Left lung (tissue), 10 donors: ENCODE results near the gene VWF. TPM values are rescaled to one million over a fixed set of nuclear protein-coding genes. Genes with fewer than 3 reads are reported as not detected.

Experiments
- ATAC-seq: fragments of 200-7000 bp; cut with Tn5 transposase; one replicate; pipeline ENCODE4 v1.9.1; 2020; ENCODE audit warnings: moderate library complexity
- DNase-seq, 4 donors: peaks; one replicate each; pipeline ENCODE4 v3.0.0-alpha.2; 2013 to 2020
- H3K27ac ChIP-seq, 2 donors: fragments of 200-600 bp; sonication (generic) in 1 of 2; one replicate each; pipeline versions ENCODE4 v1.5.0 to v1.8.0; 2020 to 2021
- H3K27me3 ChIP-seq, 2 donors: fragments of 200-600 bp; sonication (generic) in 1 of 2; one replicate each; pipeline versions ENCODE4 v1.5.0 to v1.8.0; 2020 to 2021
- H3K36me3 ChIP-seq, 2 donors: fragments of 200-600 bp; sonication (generic) in 1 of 2; one replicate each; pipeline versions ENCODE4 v1.5.0 to v1.8.0; 2020 to 2021
- H3K4me1 ChIP-seq, 2 donors: fragments of 200-600 bp; one replicate each; pipeline ENCODE4 v1.8.0; 2021
- H3K4me3 ChIP-seq, 2 donors: fragments of 200-600 bp; sonication (generic) in 1 of 2; one replicate each; pipeline versions ENCODE4 v1.5.0 to v1.8.0; 2020 to 2021; ENCODE audit warnings: mild to moderate bottlenecking in 1 of 2
- H3K9me3 ChIP-seq, 2 donors: fragments of 200-600 bp; sonication (generic) in 1 of 2; one replicate each; pipeline versions ENCODE4 v1.5.0 to v1.8.0; 2020 to 2021
- intact Hi-C, 2 donors: fragments of 100-400 bp; cut with DNase I; formaldehyde crosslinking; loops; one replicate each; pipeline versions ENCODE4 v1.11.2 to v1.14.2; 2022
- polyA plus RNA-seq, 6 donors: library from polyadenylated mRNA; unstranded; fragments of 120-200 nt; gene quantifications; one replicate each; pipeline ENCODE4 v1.2.1, GENCODE V29; 2013; ENCODE audit not compliant: insufficient read length in 6 of 6
- total RNA-seq, 2 donors: library from RNA; stranded (reverse); fragmentation: NEBNext Ultra II Directional; extraction: Animal tissue kit (Norgen Biotek cat#: 25700); gene quantifications; one replicate each; pipeline ENCODE4 v1.2.1, GENCODE V29; 2021
- TF ChIP-seq, protein P1 (sequence below), 2 donors: fragments of 200-600 bp; sonication (generic) in 1 of 2; IDR thresholded peaks; one replicate each; pipeline versions ENCODE4 v1.5.0 to v1.8.0; 2021; ENCODE audit warnings: antibody characterized with exemption in 2 of 2
- donor health status: DM: no; HTN: yes; CAD: no.
- donor health status: DM: no; HTN: no; CAD: no.

VWF gene
- total and polyA plus RNA-seq, 8 donors, result 123 to 401 (median 147) TPM

DNA sequence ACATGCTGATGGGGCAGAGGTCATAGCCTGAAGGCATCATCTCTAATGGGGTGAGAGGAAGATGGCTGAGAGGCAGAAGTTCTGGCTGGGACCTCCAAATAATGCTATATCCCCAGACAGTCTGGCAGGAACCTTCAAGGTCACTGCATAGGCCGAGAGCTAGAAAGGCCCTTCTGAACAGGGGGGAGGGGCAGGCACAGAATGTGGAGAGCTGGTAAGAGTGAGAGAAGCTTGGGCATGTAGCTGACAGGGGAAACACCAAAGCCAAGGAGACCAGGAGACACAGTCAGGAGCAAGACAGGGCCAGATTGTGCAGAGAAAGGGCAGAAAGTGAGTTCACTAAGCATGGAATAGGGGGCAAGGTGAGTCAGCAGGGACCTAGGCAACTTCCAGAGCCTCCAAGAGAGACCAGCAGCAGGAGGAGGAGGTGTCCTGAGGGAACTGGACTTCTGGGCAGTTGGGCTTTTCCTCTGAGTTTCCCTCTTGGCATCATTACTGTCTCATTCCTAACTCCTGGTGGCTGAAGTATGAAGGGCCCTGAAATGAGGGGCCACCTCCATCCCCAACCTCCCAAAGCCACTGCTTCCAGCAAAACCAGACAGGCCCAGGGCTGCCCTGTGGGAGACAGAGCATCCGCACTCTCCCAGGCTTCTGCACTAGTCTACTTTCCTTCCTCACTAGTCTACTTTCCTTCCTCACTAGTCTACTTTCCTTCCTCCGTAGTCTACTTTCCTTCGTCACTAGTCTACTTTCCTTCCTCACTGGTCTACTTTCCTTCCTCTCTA is 196.5 kb downstream of the VWF start:
- intact Hi-C loops, result no loop called here
- Histone ChIP-seq H3K4me1 (no peaks in the 10 kb centered on the region), H3K9me3 (no peaks in the 10 kb centered on the region), H3K4me3 (no peak overlapping the region), H3K27me3 (peaks cover 0 to 13% of the 10 kb centered on the region in 2 donors), H3K27ac (no peak overlapping the region), H3K36me3 (no peaks in the 10 kb centered on the region)
- no peak for ATAC-seq
- no peak for DNase-seq
- TF ChIP-seq, protein P1, sequence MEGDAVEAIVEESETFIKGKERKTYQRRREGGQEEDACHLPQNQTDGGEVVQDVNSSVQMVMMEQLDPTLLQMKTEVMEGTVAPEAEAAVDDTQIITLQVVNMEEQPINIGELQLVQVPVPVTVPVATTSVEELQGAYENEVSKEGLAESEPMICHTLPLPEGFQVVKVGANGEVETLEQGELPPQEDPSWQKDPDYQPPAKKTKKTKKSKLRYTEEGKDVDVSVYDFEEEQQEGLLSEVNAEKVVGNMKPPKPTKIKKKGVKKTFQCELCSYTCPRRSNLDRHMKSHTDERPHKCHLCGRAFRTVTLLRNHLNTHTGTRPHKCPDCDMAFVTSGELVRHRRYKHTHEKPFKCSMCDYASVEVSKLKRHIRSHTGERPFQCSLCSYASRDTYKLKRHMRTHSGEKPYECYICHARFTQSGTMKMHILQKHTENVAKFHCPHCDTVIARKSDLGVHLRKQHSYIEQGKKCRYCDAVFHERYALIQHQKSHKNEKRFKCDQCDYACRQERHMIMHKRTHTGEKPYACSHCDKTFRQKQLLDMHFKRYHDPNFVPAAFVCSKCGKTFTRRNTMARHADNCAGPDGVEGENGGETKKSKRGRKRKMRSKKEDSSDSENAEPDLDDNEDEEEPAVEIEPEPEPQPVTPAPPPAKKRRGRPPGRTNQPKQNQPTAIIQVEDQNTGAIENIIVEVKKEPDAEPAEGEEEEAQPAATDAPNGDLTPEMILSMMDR (IDR thresholded peaks at IDR 0.05), result no peak

- Histone ChIP-seq H3K4me3 (no peak overlapping the region), H3K9me3 (no peaks in the 10 kb centered on the region), H3K36me3 (no peaks in the 10 kb centered on the region), H3K27ac (no peak overlapping the region), H3K4me1 (no peaks in the 10 kb centered on the region), H3K27me3 (peaks cover 0 to 13% of the 10 kb centered on the region in 2 donors)
- no peak for ATAC-seq
- TF ChIP-seq, protein P1 (IDR thresholded peaks at IDR 0.05), result no peak
- no peak for DNase-seq
- intact Hi-C loops, result no loop called here
Observed at GRCh38 chr12:5925646-5926045, 198.8 kb downstream of the VWF start.

DNA sequence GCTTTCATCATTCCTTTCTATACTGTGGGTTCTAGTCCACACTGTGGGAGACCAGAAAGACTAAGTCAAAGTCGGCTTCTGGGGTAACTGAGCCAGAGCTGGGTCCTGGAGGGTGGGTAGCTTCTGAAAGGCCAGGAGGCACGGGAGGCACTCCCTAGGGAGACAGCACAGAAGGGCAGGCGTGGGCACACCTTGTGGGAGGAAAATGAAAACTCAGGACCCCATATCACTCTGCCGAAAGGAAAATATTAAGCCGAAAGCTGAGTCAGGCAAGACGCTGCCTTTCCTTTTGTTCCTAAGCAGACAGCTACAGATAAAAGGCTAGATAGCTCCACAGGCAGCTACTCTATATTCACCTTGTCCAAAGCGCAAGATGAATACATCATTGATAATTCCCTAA is 200.1 kb downstream of the VWF start:
- H3K4me3 ChIP-seq, result no peak overlapping the region
- no peaks in the 10 kb centered on the region for H3K9me3 ChIP-seq
- intact Hi-C loops, result no loop called here
- no peak overlapping the region for H3K27ac ChIP-seq
- TF ChIP-seq, protein P1 (IDR thresholded peaks at IDR 0.05), result no peak
- DNase-seq (no peak), ATAC-seq (no peak)
- H3K4me1 ChIP-seq, result no peaks in the 10 kb centered on the region
- H3K27me3 ChIP-seq, result peaks cover 0 to 13% of the 10 kb centered on the region in 2 donors
- H3K36me3 ChIP-seq, result no peaks in the 10 kb centered on the region

DNA sequence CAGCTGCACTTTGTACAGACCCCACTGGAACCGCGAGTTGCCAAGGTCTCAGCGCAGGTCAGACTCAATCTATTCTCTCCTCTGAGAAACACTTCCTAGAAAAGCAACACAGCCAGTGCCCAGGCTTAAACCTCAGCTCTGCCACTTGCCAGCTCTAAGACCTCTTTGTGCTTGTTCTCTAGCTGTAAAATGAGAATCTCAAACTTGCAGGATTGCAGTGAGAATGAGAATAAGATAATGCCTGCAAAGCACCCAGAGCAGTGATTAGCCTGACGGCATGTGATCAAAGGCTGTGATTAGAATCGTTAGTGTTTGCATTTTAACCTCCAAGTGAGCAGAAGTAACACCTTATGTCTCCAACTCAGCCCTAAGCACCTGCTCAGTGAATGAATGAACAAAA is 200.7 kb downstream of the VWF start:
- Histone ChIP-seq H3K4me3 (no peak overlapping the region), H3K9me3 (no peaks in the 10 kb centered on the region), H3K27me3 (peaks cover 0 to 13% of the 10 kb centered on the region in 2 donors), H3K36me3 (no peaks in the 10 kb centered on the region), H3K4me1 (no peaks in the 10 kb centered on the region), H3K27ac (no peak overlapping the region)
- TF ChIP-seq, protein P1 (IDR thresholded peaks at IDR 0.05), result no peak
- DNase-seq, result no peak
- intact Hi-C loops, result no loop called here
- no peak for ATAC-seq

DNA sequence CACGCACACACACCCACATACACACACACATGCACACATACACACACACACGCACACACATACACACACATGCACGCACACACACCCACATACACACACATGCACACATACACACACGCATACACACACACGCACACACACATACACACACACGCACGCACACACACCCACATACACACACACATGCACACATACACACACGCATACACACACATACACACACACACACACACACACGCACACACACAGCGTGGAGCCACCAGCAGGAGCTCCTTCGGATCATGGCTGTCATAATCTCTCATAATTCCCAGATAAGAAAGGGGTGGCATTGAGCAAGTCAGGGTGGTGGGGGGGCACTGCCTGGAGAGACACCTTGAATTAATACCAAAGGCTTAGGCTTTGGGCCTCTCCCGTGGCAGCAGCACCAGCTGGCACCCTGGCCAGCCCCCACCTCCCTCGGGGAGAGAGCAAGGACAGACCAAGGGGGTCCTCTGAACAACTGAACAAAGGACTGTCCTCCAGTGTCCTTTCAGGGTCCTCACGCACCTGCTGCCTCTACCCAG is 201.3 kb downstream of the VWF start:
- Histone ChIP-seq H3K27ac (no peak overlapping the region), H3K4me1 (no peaks in the 10 kb centered on the region), H3K36me3 (no peaks in the 10 kb centered on the region), H3K9me3 (no peaks in the 10 kb centered on the region), H3K27me3 (peaks cover 0 to 13% of the 10 kb centered on the region in 2 donors), H3K4me3 (no peak overlapping the region)
- intact Hi-C loops, result no loop called here
- TF ChIP-seq, protein P1 (IDR thresholded peaks at IDR 0.05), result no peak
- ATAC-seq (no peak), DNase-seq (no peak)
